Endothelial cell of umbilical vein (primary cell): ENCODE results near the gene MYH11.

Experiments used
- CTCF ChIP-seq, 2 donors: IDR thresholded peaks; 1 replicate in 1 of 2; 2 replicates in 1 of 2; pipeline ENCODE4 v1.5.1; 2011; ENCODE audit warnings: low read length in 2 of 2, mild to moderate bottlenecking in 2 of 2, moderate library complexity in 2 of 2, control low read depth in 1 of 2, inconsistent platforms in 1 of 2, low read depth in 1 of 2; ENCODE audit not compliant: insufficient read depth in 1 of 2; ENCODE audit errors: extremely low read depth in 1 of 2
- EZH2 ChIP-seq: IDR thresholded peaks from 2 replicates; pipeline ENCODE4 v1.6.1; 2012; ENCODE audit warnings: borderline replicate concordance, low read depth, mild to moderate bottlenecking, moderate library complexity, low read length, inconsistent platforms; ENCODE audit not compliant: severe bottlenecking
- GATA2 ChIP-seq: IDR thresholded peaks from 2 replicates; pipeline ENCODE4 v1.7.0; 2011; ENCODE audit warnings: low read depth, mild to moderate bottlenecking, moderate library complexity, mixed read lengths, low read length; ENCODE audit not compliant: insufficient read length, insufficient read depth
- MAX ChIP-seq: IDR thresholded peaks from 2 replicates; pipeline ENCODE4 v1.6.1; 2011; ENCODE audit not compliant: insufficient read depth, insufficient read length

- no peak for TF ChIP-seq EZH2
- TF ChIP-seq GATA2, result no peak
- TF ChIP-seq MAX, result no peak
- TF ChIP-seq CTCF (IDR thresholded peaks at IDR 0.05; ENCODE audit: extremely low read depth in 1 of 2, insufficient read depth in 1 of 2, low read depth in 1 of 2, low read length in 2 of 2), result no peak
Measured at GRCh38 chr16:15879255-15879811, 22.5 kb upstream of the MYH11 start.
